Activated CD4-positive, alpha-beta T cell treated with anti-CD3 and anti-CD28 coated beads, Interleukin-2, amount 10 ng/mL, durations not matched to agents 24 days and 14 days (primary cell): ENCODE measurements around the gene REP15. TPM values are rescaled to one million over a fixed set of nuclear protein-coding genes. Genes with fewer than 3 reads are reported as not detected.
"Not testable (repeated sequence)": the region's sequence is repeated elsewhere in the genome, so short reads cannot be mapped to it uniquely, and the experiment has no call there.

Source experiments
- DNase-seq: peaks from one replicate; pipeline ENCODE4 v3.0.0; 2022
- H3K27ac Mint-ChIP-seq: one replicate; pipeline ENCODE4 v1.8.0; 2022; ENCODE audit warnings: mild to moderate bottlenecking, mixed read lengths
- H3K27me3 Mint-ChIP-seq: one replicate; pipeline ENCODE4 v1.8.0; 2022; ENCODE audit warnings: mixed read lengths
- H3K36me3 Mint-ChIP-seq: one replicate; pipeline ENCODE4 v1.8.0; 2022; ENCODE audit warnings: low read depth, mild to moderate bottlenecking, mixed read lengths
- H3K4me1 Mint-ChIP-seq: one replicate; pipeline ENCODE4 v1.8.0; 2021; ENCODE audit warnings: mixed read lengths
- H3K4me3 Mint-ChIP-seq: one replicate; pipeline ENCODE4 v1.8.0; 2022; ENCODE audit warnings: mild to moderate bottlenecking, moderate library complexity, mixed read lengths
- H3K9me3 Mint-ChIP-seq: one replicate; pipeline ENCODE4 v1.8.0; 2021; ENCODE audit warnings: mixed read lengths
- intact Hi-C: fragments of 100-400 bp; cut with micrococcal nuclease; formaldehyde crosslinking; loops from one replicate; pipeline ENCODE4 v1.15.1; 2023
- total RNA-seq: library from RNA; stranded (reverse); gene quantifications from 2 replicates; pipeline ENCODE4 v1.2.3, GENCODE V29; 2022

Gene REP15, protein sequence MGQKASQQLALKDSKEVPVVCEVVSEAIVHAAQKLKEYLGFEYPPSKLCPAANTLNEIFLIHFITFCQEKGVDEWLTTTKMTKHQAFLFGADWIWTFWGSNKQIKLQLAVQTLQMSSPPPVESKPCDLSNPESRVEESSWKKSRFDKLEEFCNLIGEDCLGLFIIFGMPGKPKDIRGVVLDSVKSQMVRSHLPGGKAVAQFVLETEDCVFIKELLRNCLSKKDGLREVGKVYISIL
- total RNA-seq = 0.69 and 0.77 TPM in 2 replicates

DNA sequence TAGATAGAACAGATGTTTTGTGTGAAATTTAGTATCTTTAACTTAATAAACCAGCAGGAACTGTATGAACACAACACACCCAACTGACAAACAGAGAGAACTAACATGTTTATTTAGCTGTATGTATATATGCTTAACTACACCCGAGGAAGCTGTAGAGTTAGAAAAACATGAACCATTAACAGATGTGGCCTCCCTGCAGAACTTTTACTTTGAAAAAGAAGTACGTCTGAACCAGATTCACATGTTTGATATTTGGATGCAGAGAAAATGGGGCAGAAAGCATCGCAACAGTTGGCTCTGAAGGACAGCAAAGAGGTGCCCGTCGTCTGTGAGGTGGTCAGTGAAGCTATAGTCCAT is at the start of gene REP15:
REP15 (plus strand) TSS at position 155 of the 360 bp plus-strand sequence; CDS start at position 271, 116 bp downstream.
- Mint-ChIP-seq H3K27me3 (no peaks in the 10 kb centered on the region), H3K9me3 (no peaks in the 10 kb centered on the region), H3K27ac (no peak within 1 kb of the TSS), H3K36me3 (peaks cover 4% of the 10 kb centered on the region), H3K4me3 (no peak within 1 kb of the TSS), H3K4me1 (no peaks in the 10 kb centered on the region)
- no peak for DNase-seq
- intact Hi-C loops = no loop called here

DNA sequence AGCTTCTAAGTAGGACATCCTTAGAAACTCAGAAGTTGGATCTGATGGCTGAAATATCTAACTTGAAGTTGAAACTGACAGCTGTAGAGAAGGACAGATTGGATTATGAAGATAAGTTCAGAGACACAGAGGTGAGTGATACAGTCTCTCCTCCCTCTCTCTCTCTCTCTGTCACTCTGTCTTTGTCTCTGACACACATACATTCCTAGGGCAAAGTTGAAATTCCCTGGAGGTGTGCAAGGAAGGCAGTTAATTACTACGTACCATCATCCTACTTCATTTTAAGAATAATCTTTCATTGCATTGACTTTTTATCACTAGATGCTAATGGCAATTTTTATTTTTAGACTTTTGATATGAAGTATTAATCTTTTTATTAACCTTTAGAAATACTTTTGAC is 46.2 kb upstream of the REP15 start:
- no peaks in the 10 kb centered on the region for H3K9me3 Mint-ChIP-seq
- intact Hi-C loops = loop anchor here (5.0 kb wide), 2 partner anchors 52 to 172 kb away; no protein-coding TSS in a partner anchor
- DNase-seq = no peak
- peaks cover 20% of the 10 kb centered on the region for H3K36me3 Mint-ChIP-seq
- no peaks in the 10 kb centered on the region for H3K27me3 Mint-ChIP-seq
- H3K4me1 Mint-ChIP-seq = peaks cover 16% of the 10 kb centered on the region
- no peak overlapping the region for H3K4me3 Mint-ChIP-seq
- no peak overlapping the region for H3K27ac Mint-ChIP-seq

DNA sequence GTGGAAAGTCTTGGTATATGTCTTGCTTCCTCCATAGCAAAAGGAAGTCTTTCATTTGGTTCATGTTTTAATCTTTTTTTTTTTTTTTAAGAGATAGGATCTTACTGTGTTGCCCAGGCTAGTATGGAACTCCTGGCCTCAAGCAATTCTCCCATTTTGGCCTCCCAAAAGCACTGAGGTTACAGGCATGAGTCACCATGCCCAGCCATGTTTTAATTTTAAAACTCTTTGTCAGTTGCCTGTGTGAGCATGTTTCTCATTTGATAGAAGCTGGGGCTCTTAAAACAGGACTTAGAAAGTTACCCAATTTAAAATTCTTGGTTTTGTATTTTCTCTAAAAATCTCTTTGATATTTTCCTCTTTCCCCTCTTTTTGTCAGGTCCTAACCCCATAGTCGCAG is 45.0 kb upstream of the REP15 start:
- intact Hi-C loops = loop anchor here (5.0 kb wide), 2 partner anchors 51 to 171 kb away; no protein-coding TSS in a partner anchor
- Mint-ChIP-seq H3K9me3 (no peaks in the 10 kb centered on the region), H3K27me3 (no peaks in the 10 kb centered on the region), H3K4me1 (peaks cover 21% of the 10 kb centered on the region), H3K27ac (no peak overlapping the region), H3K36me3 (peaks cover 16% of the 10 kb centered on the region), H3K4me3 (no peak overlapping the region)
- no peak for DNase-seq

DNA sequence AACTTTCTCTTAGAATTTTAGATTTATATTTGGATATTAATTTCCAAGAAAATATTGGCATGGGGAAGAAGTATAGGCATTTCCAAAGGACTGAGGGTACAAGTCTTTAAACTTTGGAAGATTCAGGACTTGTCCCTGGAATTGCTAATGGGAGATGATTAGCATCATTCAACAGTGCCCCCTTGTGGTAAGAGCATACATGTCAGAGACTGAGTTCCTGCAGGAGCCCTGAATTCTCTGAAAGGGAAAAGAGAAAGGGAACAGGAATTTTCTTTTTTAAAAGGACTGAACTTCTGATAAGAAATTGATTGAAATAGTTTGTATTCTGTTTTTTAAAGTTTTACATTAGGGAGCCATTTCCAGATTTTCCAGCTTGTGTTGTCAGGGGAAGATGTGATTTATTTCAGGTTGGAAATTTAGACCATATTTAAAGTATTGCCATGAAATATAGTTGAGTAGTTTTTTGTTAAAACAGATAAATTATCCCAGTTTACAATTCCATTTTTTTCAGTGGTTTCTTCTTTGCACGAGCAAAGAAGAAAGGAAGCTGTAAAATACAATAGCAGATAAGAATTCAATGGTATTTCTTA is 44.0 kb upstream of the REP15 start:
- Mint-ChIP-seq H3K4me3 (no peak overlapping the region), H3K4me1 (peaks cover 21% of the 10 kb centered on the region), H3K9me3 (no peaks in the 10 kb centered on the region), H3K36me3 (peaks cover 14% of the 10 kb centered on the region), H3K27me3 (no peaks in the 10 kb centered on the region), H3K27ac (no peak overlapping the region)
- intact Hi-C loops = loop anchor here (1.0 to 5.0 kb wide), 3 partner anchors 50 to 217 kb away; no protein-coding TSS in a partner anchor
- peak; percentile 81 for DNase-seq

DNA sequence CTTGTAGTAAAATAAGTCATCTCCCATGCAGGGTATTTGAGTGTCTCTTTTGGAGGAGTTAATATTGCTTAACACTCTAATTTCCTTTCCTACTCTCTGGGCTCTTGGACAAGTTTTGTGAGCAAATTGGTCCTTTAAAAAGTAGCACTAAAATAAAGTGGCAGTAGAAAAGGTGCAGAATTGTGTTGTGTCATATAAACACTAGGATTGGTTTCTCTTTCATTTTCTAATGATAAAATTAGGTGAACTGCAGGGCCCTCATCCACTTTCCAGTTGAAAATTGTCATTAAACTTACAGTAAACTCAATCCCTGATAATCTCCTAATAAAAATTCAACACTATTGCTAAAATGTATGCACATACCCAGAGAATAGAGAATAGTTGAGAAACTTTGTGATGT is 42.6 kb upstream of the REP15 start:
- intact Hi-C loops = loop anchor here (5.0 kb wide), 2 partner anchors 49 to 169 kb away; no protein-coding TSS in a partner anchor
- Mint-ChIP-seq H3K27ac (no peak overlapping the region), H3K27me3 (no peaks in the 10 kb centered on the region), H3K9me3 (no peaks in the 10 kb centered on the region), H3K4me1 (peaks cover 21% of the 10 kb centered on the region), H3K36me3 (peaks cover 6% of the 10 kb centered on the region), H3K4me3 (peak overlapping the region; percentile 60)
- DNase-seq = no peak

DNA sequence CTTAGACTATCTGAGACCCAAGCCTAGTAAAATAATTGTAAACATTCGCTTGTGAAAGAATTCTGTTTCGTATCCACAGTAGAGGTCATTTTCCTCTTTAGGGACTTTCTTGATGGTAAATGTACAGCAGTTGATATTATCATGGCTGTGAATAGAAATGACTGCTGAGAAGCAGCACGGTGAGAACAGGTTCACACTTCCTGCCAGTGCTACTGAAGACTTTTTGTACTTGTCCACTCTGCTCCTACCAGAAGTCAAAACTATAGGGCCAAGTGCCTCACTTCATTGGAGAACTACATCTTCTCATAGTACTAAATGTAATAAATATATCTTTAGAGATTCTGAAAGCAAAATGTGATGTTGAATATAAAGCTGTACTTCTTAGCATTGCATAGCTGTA is 40.8 kb upstream of the REP15 start:
- H3K4me3 Mint-ChIP-seq, intact Hi-C loops, H3K27me3 Mint-ChIP-seq, H3K27ac Mint-ChIP-seq, DNase-seq, H3K36me3 Mint-ChIP-seq, H3K9me3 Mint-ChIP-seq: not testable (repeated sequence)
- H3K4me1 Mint-ChIP-seq = peaks cover 21% of the 10 kb centered on the region

DNA sequence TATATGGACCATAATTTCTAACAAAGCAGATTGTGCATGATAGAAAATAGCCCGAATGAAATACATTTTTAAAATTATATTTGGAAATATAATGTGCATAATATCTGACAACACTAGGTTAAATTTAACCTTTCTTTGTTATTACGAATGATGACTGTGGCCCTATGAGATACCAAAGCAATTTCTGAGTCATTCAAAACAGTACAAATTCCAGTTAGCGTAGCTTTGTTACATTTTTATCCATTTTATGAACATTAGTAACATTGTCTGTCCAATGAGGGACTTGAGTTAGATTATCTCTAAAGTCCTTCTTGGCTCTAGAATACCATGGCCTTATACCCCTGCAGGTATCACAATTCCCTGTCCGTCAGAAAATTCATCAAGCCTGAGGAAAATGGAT is 39.0 kb upstream of the REP15 start:
- Mint-ChIP-seq H3K36me3 (peaks cover 7% of the 10 kb centered on the region), H3K27me3 (no peaks in the 10 kb centered on the region), H3K4me1 (peaks cover 23% of the 10 kb centered on the region), H3K4me3 (no peak overlapping the region), H3K27ac (no peak overlapping the region), H3K9me3 (no peaks in the 10 kb centered on the region)
- intact Hi-C loops = no loop called here
- no peak for DNase-seq

DNA sequence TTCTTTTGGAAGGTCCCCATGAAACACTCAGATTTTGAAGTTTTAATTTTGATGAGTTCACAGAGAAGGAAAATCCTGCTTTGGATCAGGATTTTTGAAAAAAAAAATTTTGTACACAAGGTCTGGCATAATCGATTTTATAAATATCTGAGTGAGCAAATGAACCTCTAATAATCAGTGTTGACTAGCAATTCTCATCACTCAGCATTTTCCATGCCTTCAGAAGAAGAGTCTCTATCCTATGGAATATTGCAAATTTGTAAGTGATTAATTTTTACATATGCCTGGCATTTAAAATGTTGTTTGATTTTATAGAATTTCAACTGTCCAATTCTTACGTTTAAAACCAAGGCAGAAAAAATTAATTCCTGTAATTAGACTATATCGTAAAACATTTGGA is 30.5 kb upstream of the REP15 start:
- H3K27me3 Mint-ChIP-seq = no peaks in the 10 kb centered on the region
- DNase-seq = no peak
- H3K4me3 Mint-ChIP-seq = no peak overlapping the region
- H3K27ac Mint-ChIP-seq = no peak overlapping the region
- intact Hi-C loops = no loop called here
- H3K9me3 Mint-ChIP-seq = no peaks in the 10 kb centered on the region
- H3K4me1 Mint-ChIP-seq = peaks cover 5% of the 10 kb centered on the region
- peaks cover 14% of the 10 kb centered on the region for H3K36me3 Mint-ChIP-seq

DNA sequence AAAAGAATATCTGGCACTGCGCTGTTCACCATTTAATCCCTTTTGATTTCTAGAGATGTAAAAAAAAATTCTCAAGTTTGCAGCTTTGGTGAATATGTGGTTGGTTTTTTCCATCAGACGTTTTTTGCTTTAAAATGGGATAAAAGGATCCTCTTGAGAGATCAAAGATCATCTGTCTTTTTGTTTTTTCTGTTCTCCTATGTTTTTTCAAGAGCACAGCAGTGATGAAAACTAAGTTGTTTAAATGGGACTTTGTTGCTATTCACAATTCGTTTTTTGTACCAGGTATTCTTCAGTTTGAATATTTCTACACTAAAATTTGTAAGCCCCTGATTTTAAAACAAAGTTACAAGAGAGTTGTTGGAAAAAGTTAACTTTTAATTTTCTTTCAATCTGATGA is 29.7 kb upstream of the REP15 start:
- H3K4me1 Mint-ChIP-seq = peaks cover 2% of the 10 kb centered on the region
- H3K4me3 Mint-ChIP-seq = no peak overlapping the region
- no peak for DNase-seq

DNA sequence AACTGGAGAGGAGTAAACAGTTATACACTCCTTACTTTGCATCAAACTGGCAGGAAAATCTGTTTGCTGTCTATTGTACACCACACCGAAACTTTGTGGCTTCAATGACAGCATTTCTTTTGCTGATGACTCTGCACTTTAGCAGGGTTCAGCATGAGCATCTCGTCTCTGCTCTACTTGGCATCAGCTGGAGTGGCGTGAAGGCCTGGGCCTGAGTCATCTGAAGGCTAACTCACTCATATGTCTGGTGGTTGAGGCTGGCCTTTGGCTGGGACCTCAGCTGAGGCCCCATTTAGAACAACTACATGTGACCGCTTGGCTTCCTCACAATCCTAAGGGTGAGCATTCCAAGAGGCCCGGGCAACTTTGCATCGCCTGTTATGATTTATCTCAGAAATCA is 28.7 kb upstream of the REP15 start:
- intact Hi-C loops = no loop called here
- Mint-ChIP-seq H3K4me1 (no peaks in the 10 kb centered on the region), H3K27me3 (no peaks in the 10 kb centered on the region), H3K36me3 (peaks cover 16% of the 10 kb centered on the region), H3K27ac (no peak overlapping the region), H3K4me3 (no peak overlapping the region), H3K9me3 (no peaks in the 10 kb centered on the region)
- no peak for DNase-seq

More for the DNA sequence above, 29.7 kb upstream of the REP15 start:
- Mint-ChIP-seq H3K27me3 (no peaks in the 10 kb centered on the region), H3K27ac (no peak overlapping the region), H3K9me3 (no peaks in the 10 kb centered on the region), H3K36me3 (peaks cover 16% of the 10 kb centered on the region)
- intact Hi-C loops = no loop called here

DNA sequence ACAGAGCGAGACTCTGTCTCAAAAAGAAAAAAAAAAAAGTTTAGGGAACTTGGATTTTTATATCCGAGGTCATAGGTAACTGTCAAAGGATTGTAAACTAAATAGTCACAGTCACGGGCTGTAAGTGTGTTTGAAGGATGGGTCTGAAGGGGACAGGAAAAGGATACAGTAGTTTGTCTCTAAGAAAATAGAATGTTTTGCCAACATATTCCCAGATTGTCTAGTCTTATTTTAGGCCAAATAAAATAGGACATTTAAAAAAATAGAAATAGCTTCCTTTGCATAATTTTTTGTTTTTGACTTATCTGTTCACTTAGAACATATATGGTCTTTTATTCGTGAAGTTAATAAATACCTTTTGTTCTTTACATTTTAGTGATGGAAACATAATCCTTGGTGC is 24.2 kb upstream of the REP15 start:
- no peaks in the 10 kb centered on the region for H3K27me3 Mint-ChIP-seq
- no peak for DNase-seq
- H3K9me3 Mint-ChIP-seq = no peaks in the 10 kb centered on the region
- H3K4me3 Mint-ChIP-seq = no peak overlapping the region
- H3K4me1 Mint-ChIP-seq = no peaks in the 10 kb centered on the region
- peaks cover 11% of the 10 kb centered on the region for H3K36me3 Mint-ChIP-seq
- intact Hi-C loops = no loop called here
- no peak overlapping the region for H3K27ac Mint-ChIP-seq

DNA sequence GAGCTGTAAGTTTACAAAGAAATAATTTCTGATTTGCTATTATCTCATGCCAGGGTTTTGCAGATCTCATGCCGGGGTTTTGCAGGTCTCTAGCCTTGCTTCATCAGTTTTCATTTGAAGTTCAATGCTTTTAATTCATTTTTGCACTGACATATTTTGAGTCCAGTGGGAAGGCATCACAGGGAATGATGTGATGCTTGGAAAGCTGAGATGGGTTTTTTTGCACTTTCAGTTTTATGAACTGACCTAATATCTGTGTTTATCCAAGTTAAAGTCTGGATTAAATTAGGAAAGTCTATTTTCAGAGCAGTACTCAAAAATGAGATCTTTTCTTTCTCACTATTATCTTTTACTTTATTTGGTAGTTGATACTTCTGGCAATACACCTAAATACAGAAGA is 23.6 kb upstream of the REP15 start:
- no peak for DNase-seq
- Mint-ChIP-seq H3K27ac (no peak overlapping the region), H3K36me3 (peaks cover 5% of the 10 kb centered on the region), H3K27me3 (no peaks in the 10 kb centered on the region), H3K9me3 (no peaks in the 10 kb centered on the region), H3K4me3 (no peak overlapping the region), H3K4me1 (no peaks in the 10 kb centered on the region)
- intact Hi-C loops = no loop called here

DNA sequence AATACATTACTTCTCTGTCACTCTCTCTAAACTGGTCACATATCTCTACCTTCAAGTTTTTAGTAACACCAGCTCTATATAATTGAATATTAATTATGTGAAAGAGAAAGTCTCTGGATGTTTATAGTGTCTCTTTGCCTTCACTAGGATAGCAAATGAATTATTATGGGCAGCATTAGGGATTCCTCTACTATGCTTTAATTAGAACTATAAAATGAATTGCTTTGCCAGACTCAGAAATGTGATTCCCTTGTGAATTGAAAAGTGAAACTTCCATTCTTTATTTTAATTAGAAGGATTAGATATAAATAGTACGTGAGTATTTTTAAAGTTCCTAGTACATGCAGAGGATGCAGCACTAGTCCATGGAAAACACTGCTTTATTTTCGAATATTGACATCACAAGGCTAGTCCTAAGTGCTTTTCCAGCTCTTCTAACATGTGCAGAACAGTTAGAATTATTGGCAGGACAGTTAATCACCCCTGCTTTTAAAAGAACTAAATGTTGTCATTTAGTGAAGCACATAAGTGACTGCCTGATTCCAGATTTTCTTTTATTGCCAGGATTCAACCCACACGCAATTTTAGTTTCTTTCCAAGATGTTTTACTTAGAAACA is 23.0 kb upstream of the REP15 start:
- H3K4me1 Mint-ChIP-seq = no peaks in the 10 kb centered on the region
- H3K27ac Mint-ChIP-seq = no peak overlapping the region
- DNase-seq = no peak
- peaks cover 3% of the 10 kb centered on the region for H3K36me3 Mint-ChIP-seq
- intact Hi-C loops = no loop called here
- H3K27me3 Mint-ChIP-seq = no peaks in the 10 kb centered on the region
- no peak overlapping the region for H3K4me3 Mint-ChIP-seq
- no peaks in the 10 kb centered on the region for H3K9me3 Mint-ChIP-seq

DNA sequence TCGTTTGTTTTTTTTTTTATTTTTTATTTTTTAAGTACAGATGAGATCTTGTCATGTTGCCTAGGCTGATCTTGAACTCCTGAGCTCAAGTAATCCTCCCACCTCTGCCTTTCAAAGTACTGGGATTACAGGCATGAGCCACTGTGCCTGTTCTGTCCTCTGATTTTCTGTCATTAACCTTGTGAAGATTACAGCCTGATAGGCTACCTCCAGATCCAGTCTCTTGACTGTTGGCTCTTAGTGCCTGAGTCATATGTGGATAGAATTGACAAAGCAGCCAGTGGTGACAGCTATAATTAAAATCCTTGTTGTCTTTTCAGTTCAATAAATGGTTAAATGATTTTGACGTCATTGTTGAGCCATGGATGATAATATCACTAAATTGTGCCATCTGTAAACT is 21.3 kb upstream of the REP15 start:
- peaks cover 6% of the 10 kb centered on the region for H3K36me3 Mint-ChIP-seq
- H3K27ac Mint-ChIP-seq = no peak overlapping the region
- no peaks in the 10 kb centered on the region for H3K9me3 Mint-ChIP-seq
- intact Hi-C loops = no loop called here
- no peak for DNase-seq
- no peaks in the 10 kb centered on the region for H3K27me3 Mint-ChIP-seq
- H3K4me1 Mint-ChIP-seq = no peaks in the 10 kb centered on the region
- H3K4me3 Mint-ChIP-seq = no peak overlapping the region
